GM12801 (cell line): ENCODE data around the gene PCGF3.

ENCODE experiments used
- TF ChIP-seq, protein P1 (sequence below): IDR thresholded peaks from one replicate; pipeline ENCODE4 v1.5.1; 2011; ENCODE audit warnings: control low read depth; ENCODE audit not compliant: insufficient read length; ENCODE audit errors: extremely low read depth

Gene PCGF3

GRCh38 chr4:660401-660800, 45.2 kb upstream of the PCGF3 start:
- TF ChIP-seq, protein P1, sequence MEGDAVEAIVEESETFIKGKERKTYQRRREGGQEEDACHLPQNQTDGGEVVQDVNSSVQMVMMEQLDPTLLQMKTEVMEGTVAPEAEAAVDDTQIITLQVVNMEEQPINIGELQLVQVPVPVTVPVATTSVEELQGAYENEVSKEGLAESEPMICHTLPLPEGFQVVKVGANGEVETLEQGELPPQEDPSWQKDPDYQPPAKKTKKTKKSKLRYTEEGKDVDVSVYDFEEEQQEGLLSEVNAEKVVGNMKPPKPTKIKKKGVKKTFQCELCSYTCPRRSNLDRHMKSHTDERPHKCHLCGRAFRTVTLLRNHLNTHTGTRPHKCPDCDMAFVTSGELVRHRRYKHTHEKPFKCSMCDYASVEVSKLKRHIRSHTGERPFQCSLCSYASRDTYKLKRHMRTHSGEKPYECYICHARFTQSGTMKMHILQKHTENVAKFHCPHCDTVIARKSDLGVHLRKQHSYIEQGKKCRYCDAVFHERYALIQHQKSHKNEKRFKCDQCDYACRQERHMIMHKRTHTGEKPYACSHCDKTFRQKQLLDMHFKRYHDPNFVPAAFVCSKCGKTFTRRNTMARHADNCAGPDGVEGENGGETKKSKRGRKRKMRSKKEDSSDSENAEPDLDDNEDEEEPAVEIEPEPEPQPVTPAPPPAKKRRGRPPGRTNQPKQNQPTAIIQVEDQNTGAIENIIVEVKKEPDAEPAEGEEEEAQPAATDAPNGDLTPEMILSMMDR = no peak

- TF ChIP-seq, protein P1 = no peak
These were observed 44.4 kb upstream of the PCGF3 start for GRCh38 chr4:661231-661630.

DNA sequence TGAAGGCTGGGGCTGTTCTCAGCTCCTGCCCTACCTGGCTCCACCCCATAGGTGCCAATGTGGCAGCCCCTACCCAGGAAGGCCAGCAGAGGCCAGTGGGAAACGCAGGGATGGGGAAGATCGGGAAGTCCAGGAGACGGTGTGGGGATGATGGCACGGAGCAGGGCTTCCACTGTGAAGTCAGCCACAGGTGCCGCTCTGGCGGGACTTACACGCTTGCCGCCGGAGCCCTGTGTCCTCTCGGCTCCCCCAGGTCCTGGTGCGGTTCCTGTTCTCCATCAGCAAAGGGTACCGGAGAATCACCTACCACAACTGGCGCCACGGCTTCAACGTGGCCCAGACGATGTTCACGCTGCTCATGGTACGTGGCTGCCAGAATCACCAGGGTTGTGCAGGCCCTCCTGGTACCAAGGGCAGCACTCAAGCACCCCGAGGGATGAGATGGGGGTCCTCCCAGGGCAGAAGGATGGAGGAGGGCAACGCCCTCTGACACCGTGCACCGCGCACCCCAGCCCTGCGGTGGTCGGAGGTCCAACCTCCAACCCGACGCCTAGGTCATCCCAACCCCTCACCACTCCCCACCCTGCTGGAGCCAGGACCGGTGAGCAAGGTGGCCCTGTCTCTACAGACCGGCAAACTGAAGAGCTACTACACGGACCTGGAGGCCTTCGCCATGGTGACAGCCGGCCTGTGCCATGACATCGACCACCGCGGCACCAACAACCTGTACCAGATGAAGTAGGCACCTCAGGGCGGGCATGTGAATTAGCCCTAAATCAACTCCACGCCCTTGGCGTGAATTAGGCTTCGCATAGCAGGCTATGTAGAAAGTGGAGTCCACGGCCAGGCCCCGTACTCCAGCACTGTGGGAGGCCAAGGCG, 43.5 kb upstream of the PCGF3 start:
- TF ChIP-seq, protein P1 = no peak

DNA sequence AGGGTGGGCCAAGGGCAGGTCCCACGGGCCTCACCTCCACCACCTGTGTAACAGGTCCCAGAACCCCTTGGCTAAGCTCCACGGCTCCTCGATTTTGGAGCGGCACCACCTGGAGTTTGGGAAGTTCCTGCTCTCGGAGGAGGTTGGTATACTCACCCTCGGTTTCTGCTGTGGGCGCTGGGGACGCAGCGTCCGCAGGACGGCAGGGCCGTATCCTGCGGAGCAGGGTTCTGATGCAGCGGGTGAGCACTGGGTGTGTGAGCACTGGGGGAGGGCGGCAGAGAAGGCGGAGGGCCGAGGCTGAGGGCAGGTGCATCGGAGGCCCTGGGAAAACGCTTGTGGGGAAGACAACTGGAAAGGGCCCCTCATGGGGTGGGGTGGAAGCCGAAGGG, 42.6 kb upstream of the PCGF3 start:
- TF ChIP-seq, protein P1 = no peak

GRCh38 chr4:663438-664428, 41.9 kb upstream of the PCGF3 start:
- TF ChIP-seq, protein P1 = no peak

DNA sequence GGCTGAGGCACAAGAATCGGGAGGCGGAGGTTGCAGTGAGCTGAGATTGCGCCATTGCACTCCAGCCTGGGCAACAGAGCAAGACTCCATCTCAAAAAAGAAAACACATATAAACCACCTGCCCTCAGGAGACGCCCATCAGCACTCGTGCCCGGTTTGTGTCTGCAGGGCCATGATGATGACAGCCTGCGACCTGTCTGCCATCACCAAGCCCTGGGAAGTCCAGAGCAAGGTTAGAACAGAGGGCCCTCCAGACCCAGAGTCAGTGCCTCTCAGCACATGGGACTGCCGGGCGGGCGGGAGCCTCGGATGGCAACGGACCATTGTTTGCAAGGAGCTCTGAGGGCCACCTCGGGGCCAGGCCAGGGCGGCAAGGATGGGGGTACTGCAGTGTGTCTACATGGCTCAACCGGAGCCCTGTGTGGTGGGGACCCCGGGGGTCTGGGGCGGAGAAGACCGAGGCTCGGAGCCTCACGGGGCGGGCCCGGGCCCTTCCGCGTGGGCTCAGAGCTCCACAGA, 40.9 kb upstream of the PCGF3 start:
- TF ChIP-seq, protein P1 = no peak

DNA sequence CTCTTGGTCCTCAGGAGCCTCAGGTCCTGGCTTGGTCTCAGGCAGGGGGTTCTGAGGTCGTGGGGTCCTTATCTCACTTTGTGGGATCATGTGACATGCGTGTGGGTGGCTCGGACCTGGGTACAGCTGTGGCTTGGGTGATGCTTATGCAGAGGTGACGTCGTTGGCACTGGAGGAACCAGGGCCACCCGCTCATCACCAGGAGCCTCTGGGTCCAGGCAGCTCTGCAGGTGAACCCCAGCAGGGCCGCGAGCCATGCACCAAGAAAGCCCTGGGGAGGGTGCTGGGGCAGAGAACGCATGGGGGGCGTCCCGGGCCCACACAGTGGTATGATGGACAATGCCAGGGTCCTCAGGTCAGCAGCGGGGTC, 40.3 kb upstream of the PCGF3 start:
- TF ChIP-seq, protein P1 = no peak
